NCI-H748 (cell line): Measurements from ENCODE around the gene CMPK1.
"Not testable (repeated sequence)": the region's sequence is repeated elsewhere in the genome, so short reads cannot be mapped to it uniquely, and the experiment has no call there.

Source experiments
- DNase-seq: peaks from one replicate; lab custom pipeline; 2025; ENCODE audit not compliant: unreplicated experiment; lab: John Stamatoyannopoulos, UW

CMPK1 gene

GRCh38 chr1:47333578-47333921, at the start of gene CMPK1:
TSS of gene CMPK1 (plus strand) at chr1:47333790. CDS start at chr1:47333946, 156 bp downstream.
- DNase-seq: peak; percentile 88

- not testable (repeated sequence) for DNase-seq
Observed at GRCh38 chr1:47288116-47288515, 45.5 kb upstream of the CMPK1 start.

- DNase-seq: not testable (repeated sequence)
Observed at GRCh38 chr1:47294863-47295262, 38.7 kb upstream of the CMPK1 start.

- DNase-seq: no peak
Observed at GRCh38 chr1:47295579-47295978, 38.0 kb upstream of the CMPK1 start.

- no peak for DNase-seq
Observed at GRCh38 chr1:47298025-47298699, 35.4 kb upstream of the CMPK1 start.

GRCh38 chr1:47302472-47302871, 31.1 kb upstream of the CMPK1 start:
- DNase-seq: no peak

GRCh38 chr1:47309427-47309826, 24.2 kb upstream of the CMPK1 start:
- no peak for DNase-seq

GRCh38 chr1:47313915-47314664, 19.5 kb upstream of the CMPK1 start, which contains the start of gene STIL:
TSS of gene STIL (minus strand) at chr1:47314147. CDS start at chr1:47310319, 3,828 bp downstream.
- DNase-seq: peak; percentile 100

- DNase-seq: no peak
Observed at GRCh38 chr1:47317841-47318240, 15.7 kb upstream of the CMPK1 start.

- DNase-seq: not testable (repeated sequence)
Observed at GRCh38 chr1:47319968-47320367, 13.6 kb upstream of the CMPK1 start.

GRCh38 chr1:47323599-47324031, 10.0 kb upstream of the CMPK1 start:
- DNase-seq: no peak

GRCh38 chr1:47324682-47325081, 8.9 kb upstream of the CMPK1 start:
- DNase-seq: no peak

- peak; percentile 76 for DNase-seq
Observed at GRCh38 chr1:47325528-47325927, 8.1 kb upstream of the CMPK1 start.

GRCh38 chr1:47326271-47326670, 7.3 kb upstream of the CMPK1 start:
- no peak for DNase-seq

- no peak for DNase-seq
Observed at GRCh38 chr1:47328992-47329391, 4.6 kb upstream of the CMPK1 start.

GRCh38 chr1:47330212-47330611, 3.4 kb upstream of the CMPK1 start:
- DNase-seq: no peak

GRCh38 chr1:47331875-47332274, 1.7 kb upstream of the CMPK1 start:
- no peak for DNase-seq

GRCh38 chr1:47332779-47333577, 612 bp upstream of the CMPK1 start:
- DNase-seq: no peak

GRCh38 chr1:47333922-47334764, 553 bp downstream of the CMPK1 start:
- peak; percentile 86 for DNase-seq

- no peak for DNase-seq
Observed at GRCh38 chr1:47334765-47335435, 1.3 kb downstream of the CMPK1 start.
